ENCODE measurements around the gene CIBAR2.

The CIBAR2 gene

DNA sequence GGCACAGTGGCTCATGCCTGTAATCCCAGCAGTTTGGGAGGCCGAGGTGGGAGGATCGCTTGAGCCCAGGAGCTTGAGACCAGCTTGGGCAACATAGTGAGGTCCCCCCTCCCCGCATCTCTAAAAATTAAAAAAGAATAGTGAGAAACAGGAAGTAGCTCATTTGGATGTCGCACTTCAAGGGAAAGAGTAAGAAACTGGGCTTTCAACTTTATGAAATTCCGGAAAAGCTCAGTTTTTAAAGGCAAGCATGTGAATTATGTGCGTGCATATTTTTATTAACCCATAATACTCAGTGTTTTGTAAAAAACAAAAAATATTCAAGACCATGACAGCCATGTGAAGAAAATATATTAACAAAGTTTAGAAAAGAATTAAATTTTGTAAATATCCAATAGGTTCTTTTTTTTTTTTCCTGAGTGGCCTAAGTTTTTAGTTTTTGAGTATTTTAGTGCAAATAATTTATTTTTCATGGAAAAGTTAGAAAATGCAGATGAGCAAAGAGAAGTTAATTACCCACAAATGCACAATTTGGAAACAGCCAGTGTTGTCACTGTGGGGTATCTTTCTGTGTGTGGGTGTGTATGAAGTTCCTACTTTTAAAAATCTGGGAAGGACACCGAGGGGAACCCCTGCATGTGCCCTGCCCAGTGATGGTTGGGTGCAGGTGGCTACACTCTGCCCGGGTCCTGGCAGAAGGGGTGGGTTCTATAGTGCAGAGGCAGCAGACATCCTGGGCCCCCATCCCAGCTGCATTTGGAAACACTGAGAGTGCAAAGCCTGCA is 40.0 kb downstream of the CIBAR2 start:
- no peak overlapping the region for H4K5ac ChIP-seq (ENCODE audit: low read length)
- no peak overlapping the region for H4K8ac ChIP-seq (ENCODE audit: low read depth, low read length)
- H3K79me2 ChIP-seq (ENCODE audit: control insufficient read depth, insufficient read depth, low read length) = no peaks in the 10 kb centered on the region
- H3K56ac ChIP-seq (ENCODE audit: low read length) = no peak overlapping the region
- no peak overlapping the region for H3K4me2 ChIP-seq (ENCODE audit: low read length)
- H3K4me1 ChIP-seq (ENCODE audit: control insufficient read depth, low read depth, low read length) = no peaks in the 10 kb centered on the region
- no peak overlapping the region for H3K23ac ChIP-seq (ENCODE audit: low read length)
- H3K18ac ChIP-seq (ENCODE audit: low read length) = no peak overlapping the region
- no peak overlapping the region for H2AK5ac ChIP-seq (ENCODE audit: low read length)
- H3K36me3 ChIP-seq (ENCODE audit: control insufficient read depth, insufficient read depth, low read length) = no peaks in the 10 kb centered on the region
- no peak for DNase-seq
- no peak overlapping the region for H2BK5ac ChIP-seq (ENCODE audit: low read length)
- H3K4ac ChIP-seq (ENCODE audit: low read depth, low read length) = no peak overlapping the region
- H3K27ac ChIP-seq (ENCODE audit: low read depth, low read length) = no peak overlapping the region
- H3K79me1 ChIP-seq (ENCODE audit: low read length) = no peaks in the 10 kb centered on the region
- H3K9ac ChIP-seq (ENCODE audit: low read length) = no peak overlapping the region
- H2BK15ac ChIP-seq (replicated peaks; ENCODE audit: low read depth) = no peak overlapping the region
- H2BK120ac ChIP-seq (ENCODE audit: low read depth, low read length) = no peak overlapping the region
- no peak overlapping the region for H3K4me3 ChIP-seq (ENCODE audit: low read length)
- H3K27me3 ChIP-seq (ENCODE audit: insufficient read depth, low read length, poor library complexity) = no peaks in the 10 kb centered on the region
- WGBS (ENCODE audit: extremely low coverage, insufficient coverage, low lambda C conversion rate) = no CpG with 5 or more reads among the region's 8 CpGs

DNA sequence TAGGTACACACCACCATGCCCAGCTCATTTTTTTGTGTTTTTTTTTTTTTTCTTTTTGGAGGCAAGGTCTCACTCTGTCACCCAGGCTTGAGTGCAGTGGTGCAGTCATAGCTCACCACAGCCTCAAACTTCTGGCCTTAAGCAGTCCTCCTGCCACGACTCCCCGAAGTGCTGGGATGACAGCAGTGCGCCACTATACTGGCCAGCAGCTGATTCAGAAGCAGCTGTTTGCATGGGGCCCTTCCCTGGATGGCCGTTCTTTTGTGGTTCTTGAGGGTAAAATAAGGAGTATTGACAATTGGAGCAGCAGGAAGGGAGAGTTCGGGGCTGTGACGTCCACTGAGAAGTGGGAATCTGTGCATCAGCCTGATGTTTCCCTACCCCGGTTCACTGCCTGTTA is 43.1 kb downstream of the CIBAR2 start:
- Histone ChIP-seq H3K79me1 (ENCODE audit: low read length) (no peaks in the 10 kb centered on the region), H3K4me2 (ENCODE audit: low read length) (no peak overlapping the region), H3K27ac (ENCODE audit: low read depth, low read length) (no peak overlapping the region), H2AK5ac (ENCODE audit: low read length) (no peak overlapping the region), H2BK15ac (replicated peaks; ENCODE audit: low read depth) (no peak overlapping the region), H3K18ac (ENCODE audit: low read length) (no peak overlapping the region), H3K56ac (ENCODE audit: low read length) (peak overlapping the region; percentile 42), H3K9ac (ENCODE audit: low read length) (no peak overlapping the region), H2BK5ac (ENCODE audit: low read length) (no peak overlapping the region), H3K4me3 (ENCODE audit: low read length) (no peak overlapping the region), H3K79me2 (ENCODE audit: control insufficient read depth, insufficient read depth, low read length) (no peaks in the 10 kb centered on the region), H3K23ac (ENCODE audit: low read length) (no peak overlapping the region), H2BK120ac (ENCODE audit: low read depth, low read length) (no peak overlapping the region), H3K27me3 (ENCODE audit: insufficient read depth, low read length, poor library complexity) (no peaks in the 10 kb centered on the region), H4K8ac (ENCODE audit: low read depth, low read length) (no peak overlapping the region), H3K4ac (ENCODE audit: low read depth, low read length) (no peak overlapping the region), H4K5ac (ENCODE audit: low read length) (no peak overlapping the region), H3K4me1 (ENCODE audit: control insufficient read depth, low read depth, low read length) (no peaks in the 10 kb centered on the region), H3K36me3 (ENCODE audit: control insufficient read depth, insufficient read depth, low read length) (no peaks in the 10 kb centered on the region)
- DNase-seq = no peak
- WGBS (ENCODE audit: extremely low coverage, insufficient coverage, low lambda C conversion rate) = no CpG with 5 or more reads among the region's 7 CpGs

DNA sequence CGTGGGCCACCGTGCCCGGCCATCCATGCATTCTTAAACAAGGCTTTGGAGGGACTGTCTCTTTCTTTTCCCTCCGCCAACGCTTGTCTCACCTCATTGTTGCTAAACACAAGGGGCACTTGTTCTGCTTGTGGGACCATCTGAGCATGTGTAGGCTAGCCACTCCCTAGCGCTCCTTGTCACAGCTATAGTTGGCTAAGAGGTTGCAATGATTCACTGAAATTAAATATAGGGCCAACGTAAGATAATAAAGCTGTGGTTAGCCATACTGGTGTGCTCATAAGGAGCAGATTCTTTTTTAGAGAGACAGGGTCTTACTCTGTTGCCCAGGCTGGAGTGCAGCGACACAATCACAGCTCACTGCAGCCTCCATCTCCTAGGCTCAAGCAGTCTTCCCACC is 43.5 kb downstream of the CIBAR2 start:
- no peaks in the 10 kb centered on the region for H3K79me1 ChIP-seq (ENCODE audit: low read length)
- H4K8ac ChIP-seq (ENCODE audit: low read depth, low read length) = no peak overlapping the region
- no peak overlapping the region for H3K4me3 ChIP-seq (ENCODE audit: low read length)
- no CpG with 5 or more reads among the region's 8 CpGs for WGBS (ENCODE audit: extremely low coverage, insufficient coverage, low lambda C conversion rate)
- no peak overlapping the region for H2AK5ac ChIP-seq (ENCODE audit: low read length)
- no peak overlapping the region for H2BK15ac ChIP-seq (replicated peaks; ENCODE audit: low read depth)
- no peak overlapping the region for H3K56ac ChIP-seq (ENCODE audit: low read length)
- H3K36me3 ChIP-seq (ENCODE audit: control insufficient read depth, insufficient read depth, low read length) = no peaks in the 10 kb centered on the region
- H3K4me2 ChIP-seq (ENCODE audit: low read length) = no peak overlapping the region
- H3K27me3 ChIP-seq (ENCODE audit: insufficient read depth, low read length, poor library complexity) = no peaks in the 10 kb centered on the region
- DNase-seq = no peak
- no peak overlapping the region for H3K23ac ChIP-seq (ENCODE audit: low read length)
- no peaks in the 10 kb centered on the region for H3K4me1 ChIP-seq (ENCODE audit: control insufficient read depth, low read depth, low read length)
- no peak overlapping the region for H3K27ac ChIP-seq (ENCODE audit: low read depth, low read length)
- H3K4ac ChIP-seq (ENCODE audit: low read depth, low read length) = no peak overlapping the region
- H2BK120ac ChIP-seq (ENCODE audit: low read depth, low read length) = no peak overlapping the region
- H3K79me2 ChIP-seq (ENCODE audit: control insufficient read depth, insufficient read depth, low read length) = no peaks in the 10 kb centered on the region
- H3K9ac ChIP-seq (ENCODE audit: low read length) = no peak overlapping the region
- H4K5ac ChIP-seq (ENCODE audit: low read length) = no peak overlapping the region
- no peak overlapping the region for H2BK5ac ChIP-seq (ENCODE audit: low read length)
- no peak overlapping the region for H3K18ac ChIP-seq (ENCODE audit: low read length)

DNA sequence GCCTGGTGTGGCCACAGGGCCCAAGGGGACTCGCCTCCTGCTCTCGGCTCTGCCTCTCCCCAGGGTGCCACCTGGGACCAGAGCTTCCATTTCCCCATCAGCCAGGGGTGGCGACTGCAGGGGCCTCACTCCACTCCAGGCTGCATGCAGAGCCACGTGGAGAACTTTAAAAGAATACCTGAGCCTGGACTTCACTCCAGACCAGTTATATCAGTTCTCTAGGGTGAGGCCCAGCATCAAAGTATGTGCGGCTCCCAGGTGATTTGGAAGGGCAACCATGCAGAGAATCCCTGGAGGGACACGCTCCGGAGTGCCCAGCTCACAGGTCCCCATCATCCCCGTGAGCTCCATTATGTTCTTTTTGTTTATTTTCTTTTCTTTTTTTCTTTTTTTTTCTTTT is 44.8 kb downstream of the CIBAR2 start:
- H3K4me2 ChIP-seq (ENCODE audit: low read length) = no peak overlapping the region
- H2BK120ac ChIP-seq (ENCODE audit: low read depth, low read length) = no peak overlapping the region
- no peak overlapping the region for H2BK15ac ChIP-seq (replicated peaks; ENCODE audit: low read depth)
- no CpG with 5 or more reads among the region's 8 CpGs for WGBS (ENCODE audit: extremely low coverage, insufficient coverage, low lambda C conversion rate)
- no peak overlapping the region for H3K56ac ChIP-seq (ENCODE audit: low read length)
- no peak overlapping the region for H3K18ac ChIP-seq (ENCODE audit: low read length)
- DNase-seq = no peak
- no peak overlapping the region for H3K27ac ChIP-seq (ENCODE audit: low read depth, low read length)
- no peaks in the 10 kb centered on the region for H3K36me3 ChIP-seq (ENCODE audit: control insufficient read depth, insufficient read depth, low read length)
- no peak overlapping the region for H4K8ac ChIP-seq (ENCODE audit: low read depth, low read length)
- no peak overlapping the region for H4K5ac ChIP-seq (ENCODE audit: low read length)
- no peaks in the 10 kb centered on the region for H3K79me1 ChIP-seq (ENCODE audit: low read length)
- peaks cover 4% of the 10 kb centered on the region for H3K4me1 ChIP-seq (ENCODE audit: control insufficient read depth, low read depth, low read length)
- H3K23ac ChIP-seq (ENCODE audit: low read length) = no peak overlapping the region
- no peaks in the 10 kb centered on the region for H3K27me3 ChIP-seq (ENCODE audit: insufficient read depth, low read length, poor library complexity)
- no peak overlapping the region for H2BK5ac ChIP-seq (ENCODE audit: low read length)
- no peak overlapping the region for H2AK5ac ChIP-seq (ENCODE audit: low read length)
- H3K9ac ChIP-seq (ENCODE audit: low read length) = no peak overlapping the region
- no peak overlapping the region for H3K4me3 ChIP-seq (ENCODE audit: low read length)
- no peaks in the 10 kb centered on the region for H3K79me2 ChIP-seq (ENCODE audit: control insufficient read depth, insufficient read depth, low read length)
- H3K4ac ChIP-seq (ENCODE audit: low read depth, low read length) = no peak overlapping the region

DNA sequence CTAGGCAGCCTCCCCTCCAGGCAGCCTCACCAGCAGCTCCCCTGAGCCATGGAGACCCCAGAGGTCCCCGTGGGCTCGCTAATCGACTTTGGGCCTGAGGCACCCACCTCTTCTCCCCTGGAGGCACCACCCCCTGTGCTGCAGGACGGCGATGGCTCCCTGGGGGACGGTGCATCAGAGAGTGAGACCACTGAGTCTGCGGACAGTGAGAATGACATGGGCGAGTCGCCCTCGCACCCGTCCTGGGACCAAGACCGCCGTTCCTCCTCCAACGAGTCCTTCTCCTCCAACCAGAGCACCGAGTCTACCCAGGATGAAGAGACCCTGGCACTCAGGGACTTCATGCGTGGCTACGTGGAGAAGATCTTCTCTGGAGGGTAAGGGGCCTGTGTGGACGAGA is 45.2 kb downstream of the CIBAR2 start:
- H3K4me2 ChIP-seq (ENCODE audit: low read length) = no peak overlapping the region
- no peak overlapping the region for H3K56ac ChIP-seq (ENCODE audit: low read length)
- H2BK15ac ChIP-seq (replicated peaks; ENCODE audit: low read depth) = no peak overlapping the region
- H3K4me3 ChIP-seq (ENCODE audit: low read length) = no peak overlapping the region
- H4K5ac ChIP-seq (ENCODE audit: low read length) = no peak overlapping the region
- no peak overlapping the region for H3K23ac ChIP-seq (ENCODE audit: low read length)
- H3K4me1 ChIP-seq (ENCODE audit: control insufficient read depth, low read depth, low read length) = peaks cover 4% of the 10 kb centered on the region
- no peak overlapping the region for H2BK5ac ChIP-seq (ENCODE audit: low read length)
- H3K27ac ChIP-seq (ENCODE audit: low read depth, low read length) = no peak overlapping the region
- no peak overlapping the region for H2AK5ac ChIP-seq (ENCODE audit: low read length)
- no peak overlapping the region for H2BK120ac ChIP-seq (ENCODE audit: low read depth, low read length)
- WGBS (ENCODE audit: extremely low coverage, insufficient coverage, low lambda C conversion rate) = no CpG with 5 or more reads among the region's 18 CpGs
- H3K79me1 ChIP-seq (ENCODE audit: low read length) = no peaks in the 10 kb centered on the region
- H3K4ac ChIP-seq (ENCODE audit: low read depth, low read length) = no peak overlapping the region
- H3K9ac ChIP-seq (ENCODE audit: low read length) = no peak overlapping the region
- no peak for DNase-seq
- no peak overlapping the region for H4K8ac ChIP-seq (ENCODE audit: low read depth, low read length)
- no peaks in the 10 kb centered on the region for H3K79me2 ChIP-seq (ENCODE audit: control insufficient read depth, insufficient read depth, low read length)
- no peak overlapping the region for H3K18ac ChIP-seq (ENCODE audit: low read length)
- H3K27me3 ChIP-seq (ENCODE audit: insufficient read depth, low read length, poor library complexity) = no peaks in the 10 kb centered on the region
- H3K36me3 ChIP-seq (ENCODE audit: control insufficient read depth, insufficient read depth, low read length) = no peaks in the 10 kb centered on the region

DNA sequence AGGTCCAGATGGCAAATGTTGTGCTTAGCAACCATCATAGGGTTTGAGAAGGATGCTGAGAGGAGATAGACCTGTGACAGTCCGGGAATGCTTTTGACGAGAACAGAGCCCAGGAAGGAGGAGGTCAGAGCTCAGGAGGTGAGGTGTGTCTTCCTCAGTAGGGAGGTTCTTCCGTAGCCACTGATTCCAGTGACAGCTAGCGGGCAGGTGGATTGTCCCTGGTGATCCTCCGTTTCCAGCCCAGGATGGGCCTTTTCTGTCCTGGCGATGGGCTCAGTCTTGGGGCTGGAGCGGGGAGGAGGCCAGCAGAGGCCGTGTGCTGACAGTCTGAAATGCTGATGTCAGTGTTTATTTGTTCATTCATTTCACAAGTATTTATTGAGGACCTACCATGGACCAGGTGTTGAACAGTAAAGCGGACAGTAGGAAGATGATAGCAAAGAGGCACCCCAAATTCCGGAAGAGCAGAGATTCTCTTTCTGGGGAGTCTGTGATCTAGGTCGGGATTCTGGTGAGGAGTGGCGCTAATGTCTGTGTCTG is 45.9 kb downstream of the CIBAR2 start:
- H3K4me3 ChIP-seq (ENCODE audit: low read length) = no peak overlapping the region
- no peak overlapping the region for H2BK120ac ChIP-seq (ENCODE audit: low read depth, low read length)
- H3K79me2 ChIP-seq (ENCODE audit: control insufficient read depth, insufficient read depth, low read length) = no peaks in the 10 kb centered on the region
- no peak overlapping the region for H3K9ac ChIP-seq (ENCODE audit: low read length)
- no peak overlapping the region for H2BK5ac ChIP-seq (ENCODE audit: low read length)
- no peaks in the 10 kb centered on the region for H3K79me1 ChIP-seq (ENCODE audit: low read length)
- H4K5ac ChIP-seq (ENCODE audit: low read length) = no peak overlapping the region
- no peak for DNase-seq
- no peak overlapping the region for H3K23ac ChIP-seq (ENCODE audit: low read length)
- no peak overlapping the region for H3K27ac ChIP-seq (ENCODE audit: low read depth, low read length)
- no peak overlapping the region for H4K8ac ChIP-seq (ENCODE audit: low read depth, low read length)
- no peak overlapping the region for H3K4ac ChIP-seq (ENCODE audit: low read depth, low read length)
- no peak overlapping the region for H3K4me2 ChIP-seq (ENCODE audit: low read length)
- H3K4me1 ChIP-seq (ENCODE audit: control insufficient read depth, low read depth, low read length) = peaks cover 4% of the 10 kb centered on the region
- H2BK15ac ChIP-seq (replicated peaks; ENCODE audit: low read depth) = no peak overlapping the region
- H2AK5ac ChIP-seq (ENCODE audit: low read length) = no peak overlapping the region
- no peak overlapping the region for H3K56ac ChIP-seq (ENCODE audit: low read length)
- no peaks in the 10 kb centered on the region for H3K27me3 ChIP-seq (ENCODE audit: insufficient read depth, low read length, poor library complexity)
- H3K18ac ChIP-seq (ENCODE audit: low read length) = no peak overlapping the region
- H3K36me3 ChIP-seq (ENCODE audit: control insufficient read depth, insufficient read depth, low read length) = no peaks in the 10 kb centered on the region
- WGBS (ENCODE audit: extremely low coverage, insufficient coverage, low lambda C conversion rate) = no CpG with 5 or more reads among the region's 12 CpGs
